ENCODE measurements around the gene FOCAD. TPM values are rescaled to one million over a fixed set of nuclear protein-coding genes. Genes with fewer than 3 reads are reported as not detected.

The FOCAD gene
- polyA plus RNA-seq, 1 donor: 37.9 TPM

DNA sequence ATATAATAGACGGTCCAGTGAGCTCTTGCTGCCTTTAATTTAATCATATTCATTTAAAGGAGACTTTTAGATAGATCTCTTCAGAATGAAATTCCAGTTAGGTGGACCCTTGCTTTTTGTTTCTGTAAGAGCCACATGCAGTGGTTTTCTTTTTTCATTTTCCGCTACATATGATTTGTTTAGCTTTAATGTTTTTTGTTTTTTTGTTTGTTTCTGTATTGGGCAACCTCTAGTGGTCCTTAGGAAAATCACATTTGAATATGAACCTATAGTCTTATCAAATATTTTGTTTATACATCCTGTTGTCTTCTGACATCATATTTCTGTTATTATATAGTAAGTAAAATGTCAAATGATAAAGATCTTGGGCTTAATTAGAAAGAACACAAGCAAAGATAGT, 196.6 kb downstream of the FOCAD start:
- no peak for DNase-seq

DNA sequence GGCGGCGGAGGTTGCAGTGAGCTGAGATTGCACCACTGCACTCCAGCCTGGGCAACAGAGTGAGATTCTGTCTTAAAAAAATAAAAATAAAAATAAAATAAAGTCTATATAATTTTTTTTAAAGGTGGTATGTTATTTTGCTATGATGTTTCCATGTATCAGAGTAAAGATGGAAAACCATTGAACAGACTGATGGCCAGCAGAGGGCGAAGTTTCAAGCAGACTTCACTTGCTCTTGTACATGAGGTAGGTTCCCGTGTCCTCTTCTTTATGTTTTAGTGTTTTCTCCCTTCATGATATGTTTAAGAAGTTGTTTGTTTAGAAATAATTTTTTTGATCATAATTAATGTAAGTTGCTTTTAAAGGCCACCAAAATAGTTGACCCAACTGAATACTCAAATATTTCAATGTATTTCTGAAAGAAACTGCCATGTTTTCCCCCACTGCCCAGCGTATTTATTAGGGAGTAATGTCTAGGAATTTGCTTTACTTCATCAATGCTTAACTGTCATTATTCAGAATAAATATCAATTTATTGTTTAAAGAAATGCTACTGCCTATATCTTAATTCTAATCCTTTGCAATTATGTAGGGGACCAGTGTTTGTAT, 201.0 kb downstream of the FOCAD start:
- DNase-seq: peak; percentile 26

DNA sequence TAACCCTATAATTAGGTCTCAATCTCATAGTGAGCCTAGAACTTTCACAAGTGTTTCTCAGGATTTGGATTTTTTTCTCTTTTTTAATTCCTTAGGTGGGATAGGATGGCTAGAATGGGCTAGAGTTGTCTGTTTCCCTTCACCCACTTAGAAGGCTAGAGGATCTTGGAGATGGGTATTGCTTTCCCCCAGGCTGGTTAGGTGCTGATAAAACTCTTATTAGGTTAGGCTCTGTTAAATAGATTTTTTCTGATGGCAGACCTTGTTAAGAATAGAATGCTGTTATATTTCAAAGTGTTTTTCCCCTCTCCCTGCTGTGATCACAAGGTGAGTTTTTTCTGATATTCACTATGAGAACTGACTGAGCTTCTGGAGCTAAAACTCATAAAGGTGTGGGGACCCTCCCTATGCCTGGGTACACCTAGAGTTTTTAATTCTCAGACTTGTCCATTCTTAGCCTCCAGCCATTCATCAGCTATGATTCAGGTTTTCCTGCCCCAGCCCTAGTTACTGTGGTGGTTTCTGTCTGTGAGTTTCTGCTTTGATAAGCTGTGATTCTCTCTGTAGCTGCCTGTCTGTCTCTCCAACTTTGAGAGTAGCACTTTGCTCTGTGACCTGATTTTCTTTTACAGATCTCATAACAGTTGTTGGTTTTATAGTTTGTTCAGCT, 215.0 kb downstream of the FOCAD start:
- DNase-seq: no peak

DNA sequence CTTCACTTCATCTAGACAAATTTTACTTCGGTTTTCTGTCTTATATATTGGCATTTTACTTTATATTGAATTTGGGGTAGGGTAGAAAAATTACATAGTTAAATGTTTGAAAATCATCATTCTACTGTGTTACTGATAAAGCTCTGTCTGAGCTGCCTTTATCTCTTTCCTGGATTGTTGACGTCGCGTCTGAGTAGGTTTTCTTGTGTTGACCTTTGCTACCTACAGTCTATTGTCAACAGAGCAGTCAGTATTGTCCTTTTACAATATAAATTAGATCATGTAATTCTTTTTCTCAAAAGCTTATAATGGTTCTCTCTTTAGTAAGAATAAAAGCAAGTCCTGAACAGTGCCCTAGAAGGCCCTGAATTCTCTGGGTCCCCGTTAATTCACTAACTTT, 219.2 kb downstream of the FOCAD start:
- no peak for DNase-seq

DNA sequence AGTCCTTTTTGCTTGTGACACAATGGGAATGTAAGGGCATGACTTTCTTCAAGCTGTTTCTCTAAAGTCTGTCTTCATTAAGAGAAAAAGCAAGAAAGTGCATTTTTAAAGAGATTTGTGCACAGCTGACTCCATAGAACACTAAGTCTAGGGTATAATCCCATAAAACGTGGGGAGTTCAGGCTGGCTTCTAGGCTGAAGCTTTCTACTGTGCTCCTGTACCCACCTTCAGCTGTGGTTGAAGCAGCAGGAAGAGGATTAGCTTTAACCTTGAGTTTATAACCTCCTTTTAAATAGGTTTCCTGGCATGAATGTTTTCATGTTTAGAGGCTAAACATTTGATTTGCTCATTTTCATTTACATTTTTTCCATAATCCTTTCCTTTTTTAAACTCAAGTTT, 220.9 kb downstream of the FOCAD start:
- no peak for DNase-seq

DNA sequence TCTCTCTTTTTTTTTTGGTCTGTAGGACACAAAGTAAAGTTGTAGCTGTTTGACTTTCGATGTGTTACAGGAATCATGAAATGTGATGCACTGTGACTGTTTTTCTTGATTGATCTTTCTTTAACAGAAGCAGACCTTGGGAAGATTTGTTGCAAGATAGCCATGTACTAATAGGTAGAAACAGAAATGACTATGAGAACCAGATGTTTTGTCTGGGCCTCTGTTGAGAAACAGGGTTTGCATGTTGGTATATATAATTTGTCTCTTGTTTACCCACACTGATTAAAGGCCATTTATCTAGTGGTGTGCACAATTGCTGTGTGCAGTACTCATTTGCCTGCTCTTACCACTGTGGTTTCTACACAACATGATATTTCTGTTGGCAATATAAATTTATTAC, 222.3 kb downstream of the FOCAD start:
- DNase-seq: no peak

DNA sequence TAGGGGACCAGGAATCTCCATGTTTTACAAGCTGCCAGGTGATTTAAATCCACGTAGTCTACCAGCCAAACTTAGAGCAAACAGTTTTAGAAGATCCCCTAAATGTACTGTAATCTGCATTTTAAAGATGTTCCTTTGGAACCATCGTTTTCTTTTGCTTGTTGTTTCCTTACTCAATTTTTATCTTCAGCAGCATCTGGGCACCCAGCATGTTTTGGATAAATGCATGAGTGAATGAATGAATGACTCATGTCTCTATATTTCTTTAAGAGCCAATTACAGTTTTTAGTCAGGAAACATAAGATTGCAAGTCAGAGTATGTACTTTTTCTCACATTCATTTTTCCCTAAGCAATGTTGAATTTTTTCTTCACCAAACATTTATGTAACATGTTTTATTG, 224.4 kb downstream of the FOCAD start:
- no peak for DNase-seq

DNA sequence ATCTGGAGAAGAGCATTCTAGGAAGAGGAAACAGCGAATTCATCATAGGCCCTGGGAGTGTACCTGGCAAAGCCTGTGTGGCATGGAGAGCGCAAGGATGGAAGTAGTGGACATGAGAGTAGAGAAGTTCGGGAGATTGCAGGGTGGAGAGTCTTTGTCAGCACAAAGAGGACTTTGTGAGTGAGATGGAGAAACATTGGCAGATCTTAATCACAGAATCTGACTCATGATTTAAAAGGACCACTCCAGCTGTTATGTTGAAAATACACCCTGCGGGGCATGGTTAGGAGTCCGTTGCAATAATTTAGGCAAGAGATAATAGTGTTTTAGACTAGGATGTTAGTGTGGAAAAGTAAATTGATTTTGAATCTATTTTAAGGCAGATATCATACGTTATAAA, 230.5 kb downstream of the FOCAD start:
- DNase-seq: no peak

DNA sequence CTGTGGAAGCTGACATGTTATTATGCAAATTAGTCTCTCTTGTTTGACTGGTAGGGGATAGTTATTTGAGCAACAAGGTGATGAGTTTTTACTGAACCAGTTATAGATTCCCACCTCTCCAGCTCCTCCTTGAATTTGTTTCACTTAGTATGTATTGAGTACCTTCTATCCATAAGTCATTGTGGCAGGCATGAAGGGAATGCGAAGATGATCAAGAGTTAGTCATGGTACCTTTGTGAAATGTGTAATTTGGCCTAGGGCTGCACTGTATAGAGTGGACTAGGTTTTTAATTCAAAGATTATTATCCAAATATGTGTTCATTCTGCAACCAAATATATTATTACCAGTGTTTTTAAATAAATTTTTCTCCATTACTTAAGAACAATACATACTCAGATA, 237.3 kb downstream of the FOCAD start:
- DNase-seq: no peak

DNA sequence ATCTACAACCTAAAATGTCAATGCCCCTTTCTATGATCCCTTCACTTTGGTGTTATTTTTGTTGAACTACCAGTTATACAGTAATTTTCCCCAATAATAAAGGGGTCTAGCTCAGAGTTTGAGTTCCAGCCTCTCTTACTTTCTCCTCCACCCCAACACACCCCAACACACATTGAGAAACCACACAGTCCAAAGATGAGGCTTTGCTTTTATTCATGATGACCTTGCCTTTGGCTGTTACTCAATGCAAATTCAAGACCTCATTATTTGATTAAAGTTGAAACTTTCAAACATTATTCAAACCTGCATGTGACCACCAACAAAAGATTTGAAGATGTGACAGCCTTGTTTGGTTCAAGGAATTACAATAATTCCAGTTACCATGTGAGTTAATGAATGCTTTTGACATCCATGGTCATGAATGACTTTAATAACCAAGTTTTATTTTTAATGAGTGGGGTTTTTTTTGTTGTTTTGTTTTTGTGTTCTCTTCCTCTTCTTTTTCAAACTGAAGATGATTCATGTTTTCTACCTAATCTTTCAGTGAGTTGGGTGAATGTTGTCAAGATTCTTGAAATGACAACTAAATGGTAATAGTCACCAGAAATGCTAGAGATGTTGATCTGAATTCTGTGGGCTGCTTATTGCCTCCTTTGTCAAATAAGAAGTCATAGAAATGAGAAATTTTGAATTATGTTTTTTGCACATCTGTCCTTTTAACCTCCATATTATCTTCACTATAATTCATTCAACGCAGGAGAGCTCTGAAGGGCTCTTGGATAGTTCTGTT, 241.4 kb downstream of the FOCAD start:
- no peak for DNase-seq

DNA sequence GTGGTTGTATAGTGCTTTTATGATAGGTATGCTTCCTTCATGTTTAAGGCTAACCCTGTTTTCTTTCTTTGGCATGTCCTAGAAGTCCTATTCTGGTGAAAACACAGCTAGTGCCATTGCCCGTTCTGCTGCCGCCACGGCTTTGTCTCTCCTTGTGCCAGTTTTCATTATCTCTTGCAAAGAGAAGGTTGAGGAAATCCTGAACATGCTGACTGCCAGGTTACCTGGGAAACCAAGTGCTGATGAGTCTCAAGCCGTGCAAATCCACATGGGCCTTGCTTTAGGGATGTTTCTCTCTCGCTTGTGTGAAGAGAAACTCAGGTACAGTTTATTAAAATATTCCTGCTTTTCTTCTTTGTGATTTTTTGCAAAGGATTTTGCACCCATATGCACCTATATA, 245.2 kb downstream of the FOCAD start:
- no peak for DNase-seq

DNA sequence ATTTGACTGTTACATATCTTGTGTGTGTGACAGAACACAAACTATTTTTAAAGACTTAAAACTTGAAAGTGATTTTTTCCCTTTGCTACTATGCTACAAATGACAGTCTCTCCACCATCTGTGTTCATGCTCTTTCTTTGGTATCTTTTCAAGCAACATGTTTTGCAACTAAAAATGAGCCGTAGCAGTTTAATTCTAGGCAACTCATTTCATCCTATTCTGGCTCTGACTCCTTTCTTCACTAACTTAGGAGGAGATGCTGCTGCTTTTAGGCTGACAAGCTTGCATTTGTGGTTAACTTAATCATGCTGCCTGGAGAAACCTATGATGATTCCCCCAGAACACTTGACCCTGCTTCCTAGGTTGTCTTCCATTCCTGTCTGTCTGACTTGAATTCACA, 246.8 kb downstream of the FOCAD start:
- no peak for DNase-seq

DNA sequence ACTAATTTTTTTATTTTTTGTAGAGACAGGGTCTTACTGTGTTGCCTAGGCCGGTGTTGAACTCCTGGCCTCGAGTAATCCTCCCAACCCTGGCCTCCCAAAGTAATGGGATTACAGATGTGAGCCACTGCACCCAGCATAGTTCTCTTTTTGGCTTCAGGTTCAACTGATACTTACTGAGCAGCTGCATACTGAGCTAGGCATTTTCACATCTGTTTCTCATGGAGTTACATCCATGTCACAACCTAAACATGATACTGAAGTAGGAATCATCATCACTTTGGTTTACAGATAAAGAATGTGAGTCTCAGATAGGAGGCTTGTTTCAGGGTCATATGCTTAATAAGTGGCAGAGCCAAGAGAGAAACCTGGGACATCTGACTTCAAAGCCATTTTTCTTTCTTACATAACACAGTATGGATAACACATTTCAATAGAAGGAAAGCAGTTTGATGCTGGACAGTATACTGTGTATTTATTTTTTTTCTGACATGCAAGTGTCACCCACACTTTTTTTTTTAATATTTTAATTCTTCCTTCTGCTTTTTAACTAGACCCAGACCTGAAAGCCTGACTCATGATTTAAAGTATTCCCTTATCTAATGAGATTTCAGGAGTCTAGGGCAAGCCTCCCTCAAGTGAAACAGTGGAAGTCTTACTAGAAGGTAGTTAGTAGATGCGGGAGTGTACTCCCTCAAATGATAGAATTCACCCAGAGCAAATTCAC, 256.6 kb downstream of the FOCAD start:
- no peak for DNase-seq

DNA sequence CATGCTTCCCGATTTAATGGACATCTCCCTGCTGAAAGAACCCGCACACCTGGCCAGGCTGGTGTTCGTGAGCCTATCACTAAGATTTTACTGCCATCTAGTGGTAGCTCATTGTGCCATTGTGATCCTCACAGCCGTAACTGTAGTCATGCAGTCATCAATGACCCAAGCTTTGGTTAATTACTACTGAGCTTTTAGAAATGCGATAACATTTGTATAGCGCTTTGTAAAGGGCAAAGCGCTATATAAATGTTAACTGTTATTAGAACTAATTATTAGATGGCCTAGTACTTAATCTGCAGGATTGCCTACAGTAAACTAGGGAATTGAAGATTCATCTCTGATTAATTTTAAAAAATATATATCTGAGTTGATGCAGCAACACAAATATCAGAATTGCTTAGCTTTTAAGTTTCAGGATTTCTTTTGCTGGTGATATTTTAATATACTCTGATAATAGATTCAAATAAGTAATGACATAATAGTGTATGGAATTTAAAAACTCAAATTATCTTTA, 257.2 kb downstream of the FOCAD start:
- DNase-seq: peak; percentile 71

DNA sequence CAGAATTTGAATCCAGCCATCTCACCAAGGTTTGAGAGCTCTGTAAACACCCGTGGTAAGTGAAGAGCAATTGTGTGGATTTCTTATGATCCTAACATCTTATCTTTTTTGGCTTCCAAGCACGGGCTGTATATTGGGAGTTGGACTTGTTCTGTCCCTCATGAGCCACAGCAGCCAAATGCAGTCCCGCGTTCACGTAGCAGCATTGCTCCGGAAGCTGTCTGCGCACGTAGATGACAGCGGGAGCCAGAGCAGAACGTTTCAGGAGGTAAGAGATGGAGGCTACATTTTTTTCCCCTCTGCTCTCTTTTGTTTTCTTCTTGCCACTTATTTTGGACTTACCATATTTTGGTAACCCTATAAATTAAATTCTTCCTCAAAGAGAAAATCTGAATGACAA, 260.4 kb downstream of the FOCAD start:
- DNase-seq: no peak

DNA sequence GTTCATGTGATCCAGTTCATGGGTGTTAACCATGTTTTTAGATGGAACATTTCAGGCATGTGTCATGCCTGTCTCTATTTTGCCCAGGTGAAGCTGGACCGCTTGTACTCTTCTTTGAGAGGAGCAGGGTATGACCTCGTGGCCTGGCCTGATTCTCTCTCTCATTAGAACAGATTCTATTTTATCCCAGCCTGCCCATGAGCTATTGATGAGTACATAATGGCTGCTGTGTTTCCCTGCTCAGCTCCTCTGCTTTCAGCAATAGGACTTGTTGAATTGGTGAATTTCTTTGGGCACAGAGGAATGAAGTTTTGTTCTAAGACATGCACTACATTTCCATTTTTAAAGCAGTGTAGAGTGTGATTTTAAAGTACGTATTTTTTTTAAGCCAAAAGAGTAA, 261.2 kb downstream of the FOCAD start:
- DNase-seq: no peak

DNA sequence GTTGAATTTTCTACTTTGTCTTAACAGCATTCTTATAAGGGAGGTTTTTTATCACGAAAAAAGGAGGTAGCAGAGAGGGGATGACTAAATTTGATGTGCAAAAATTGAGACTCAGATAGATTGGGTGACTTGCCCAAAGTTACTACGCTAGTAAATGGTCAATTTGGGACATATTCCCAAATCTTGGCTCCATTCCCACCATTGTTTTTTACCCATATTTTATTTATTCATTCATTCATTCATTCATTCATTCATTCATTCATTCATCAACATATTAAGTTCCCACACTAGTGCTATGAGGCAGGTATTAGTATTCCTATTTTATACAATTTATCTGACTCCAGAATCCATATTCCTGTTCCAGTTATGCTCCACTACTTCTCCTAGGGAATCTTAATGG, 261.8 kb downstream of the FOCAD start:
- no peak for DNase-seq

DNA sequence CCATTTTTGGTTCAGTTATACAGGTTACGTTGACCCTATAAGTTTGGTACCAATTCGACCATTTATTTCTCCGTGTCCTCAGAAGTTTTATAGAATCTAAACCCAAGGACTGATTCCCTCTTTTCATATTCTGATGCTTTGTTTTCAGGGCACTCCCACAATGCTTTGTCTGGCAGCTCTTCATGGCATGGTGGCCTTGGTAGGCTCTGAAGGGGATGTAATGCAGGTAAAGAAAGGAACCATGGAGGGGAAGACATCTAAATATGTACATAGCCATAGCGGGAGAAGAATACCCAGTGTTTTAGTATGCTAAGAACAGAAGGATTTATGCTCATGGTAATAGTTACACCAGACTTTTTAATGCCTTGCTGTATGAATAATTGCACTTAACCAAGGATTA, 264.6 kb downstream of the FOCAD start:
- DNase-seq: no peak

DNA sequence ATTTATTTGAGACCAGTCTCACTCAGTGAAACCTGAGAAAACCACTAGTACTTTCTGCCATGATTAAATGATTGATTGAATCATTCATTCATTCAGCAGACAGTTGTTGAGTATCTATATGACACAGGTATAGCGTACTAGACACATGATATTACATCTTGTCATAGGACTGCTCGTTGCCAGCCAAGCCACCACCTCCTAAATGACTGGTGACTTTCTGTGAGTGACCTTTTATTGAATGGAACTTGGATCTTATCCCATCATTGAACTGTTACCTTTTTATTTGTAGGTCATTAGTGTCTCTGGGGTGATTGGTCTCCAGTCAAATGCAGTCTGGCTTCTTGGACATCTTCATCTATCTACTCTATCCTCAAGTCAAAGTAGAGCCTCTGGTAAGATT, 266.6 kb downstream of the FOCAD start:
- no peak for DNase-seq

DNA sequence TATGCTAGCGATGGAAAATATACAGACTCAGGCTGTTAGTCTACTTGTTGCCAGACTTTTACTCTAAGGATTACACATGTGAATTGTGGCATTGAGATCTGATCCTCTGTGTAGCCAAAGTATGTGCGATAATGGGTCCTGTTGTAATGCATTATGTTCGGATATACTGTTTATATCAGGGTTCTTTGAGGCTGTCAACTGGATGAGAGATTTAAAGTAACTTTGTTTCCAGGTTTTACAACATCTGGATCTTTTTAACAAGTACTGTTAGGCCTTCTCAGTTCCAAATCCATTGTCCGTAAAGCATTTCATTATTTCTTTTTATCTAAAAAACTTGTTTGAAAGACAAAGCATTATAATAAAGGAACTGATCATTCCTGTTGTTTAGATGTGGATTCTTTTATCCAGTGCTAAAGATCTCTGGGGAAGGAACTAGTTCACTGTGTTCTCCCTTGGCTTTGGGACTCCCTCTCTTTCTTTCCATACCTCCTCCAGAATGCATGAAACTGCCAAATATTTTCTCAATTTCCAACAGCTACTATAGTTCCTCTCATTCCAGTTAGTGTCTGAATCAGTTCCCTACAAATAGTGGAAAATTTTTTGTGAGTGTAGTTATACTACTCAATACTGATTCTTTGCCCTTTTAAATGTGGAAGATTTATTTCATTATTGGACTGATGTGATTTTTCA, 278.6 kb downstream of the FOCAD start:
- DNase-seq: no peak

DNA sequence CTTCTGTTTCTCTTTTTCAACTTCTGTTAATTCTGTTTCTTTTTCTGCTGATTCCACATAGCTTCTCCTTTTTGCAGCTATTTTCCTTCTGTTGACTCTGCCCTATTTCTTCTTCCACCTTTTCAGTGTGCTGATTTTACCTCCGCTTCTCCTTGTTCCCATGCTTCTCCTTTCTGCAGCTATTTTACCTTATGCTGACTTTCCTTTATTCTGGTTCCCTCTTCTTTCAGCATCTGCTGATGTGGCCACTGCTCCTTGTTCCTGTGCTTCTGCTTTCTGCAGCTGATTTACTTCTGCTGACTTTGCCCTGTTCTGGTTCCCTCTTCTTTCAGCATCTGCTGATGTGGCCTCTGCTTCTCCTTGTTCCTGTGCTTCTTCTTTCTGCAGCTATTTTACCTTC, 288.6 kb downstream of the FOCAD start:
- no peak for DNase-seq

All from left kidney (tissue), 2 donors.